ENCODE measurements around the gene SLFNL1.

- no peak for TF ChIP-seq CTCF (IDR thresholded peaks at IDR 0.05; ENCODE audit: low read length)
- no peak for TF ChIP-seq EZH2 (optimal IDR thresholded peaks at IDR 0.05; ENCODE audit: low read depth, low read length)
These were observed 46.6 kb downstream of the SLFNL1 start for GRCh38 chr1:40974945-40975344.
